Upper lobe of right lung (tissue), 1 donor: ENCODE measurements around the gene LAMC3. TPM values are rescaled to one million over a fixed set of nuclear protein-coding genes. Genes with fewer than 3 reads are reported as not detected.

Experiments used
- ATAC-seq: fragments of 200-7000 bp; cut with Tn5 transposase; one replicate; pipeline ENCODE4 v1.9.1; 2020; ENCODE audit warnings: mild to moderate bottlenecking, moderate library complexity
- DNase-seq: peaks from one replicate; pipeline ENCODE4 v3.0.0-alpha.2; 2020
- H3K27ac ChIP-seq: fragments of 200-600 bp; one replicate; pipeline ENCODE4 v1.8.0; 2022
- H3K27me3 ChIP-seq: fragments of 200-600 bp; one replicate; pipeline ENCODE4 v1.8.0; 2022; ENCODE audit warnings: mild to moderate bottlenecking
- H3K36me3 ChIP-seq: fragments of 200-600 bp; one replicate; pipeline ENCODE4 v1.8.0; 2022
- H3K4me1 ChIP-seq: fragments of 200-600 bp; one replicate; pipeline ENCODE4 v1.8.0; 2022
- H3K4me3 ChIP-seq: fragments of 200-600 bp; one replicate; pipeline ENCODE4 v1.8.0; 2022; ENCODE audit warnings: mild to moderate bottlenecking
- H3K9me3 ChIP-seq: fragments of 200-600 bp; one replicate; pipeline ENCODE4 v1.8.0; 2022
- intact Hi-C: fragments of 100-400 bp; cut with DNase I; formaldehyde crosslinking; loops from one replicate; pipeline ENCODE4 v1.11.0; 2022
- total RNA-seq: library from RNA; stranded (reverse); fragmentation: NEBNext Ultra II Directional; extraction: Animal tissue kit (Norgen Biotek cat#: 25700); gene quantifications from one replicate; pipeline ENCODE4 v1.2.1, GENCODE V29; 2021
- TF ChIP-seq, protein P1 (sequence below): fragments of 200-600 bp; IDR thresholded peaks from one replicate; pipeline ENCODE4 v1.8.0; 2022; ENCODE audit warnings: antibody characterized with exemption
- donor health status: DM: no; HTN: yes; CAD: no; lungs with severe emphysema.

Gene LAMC3
- total RNA-seq, 1 donor from 2014 or later: 28.5 TPM

DNA sequence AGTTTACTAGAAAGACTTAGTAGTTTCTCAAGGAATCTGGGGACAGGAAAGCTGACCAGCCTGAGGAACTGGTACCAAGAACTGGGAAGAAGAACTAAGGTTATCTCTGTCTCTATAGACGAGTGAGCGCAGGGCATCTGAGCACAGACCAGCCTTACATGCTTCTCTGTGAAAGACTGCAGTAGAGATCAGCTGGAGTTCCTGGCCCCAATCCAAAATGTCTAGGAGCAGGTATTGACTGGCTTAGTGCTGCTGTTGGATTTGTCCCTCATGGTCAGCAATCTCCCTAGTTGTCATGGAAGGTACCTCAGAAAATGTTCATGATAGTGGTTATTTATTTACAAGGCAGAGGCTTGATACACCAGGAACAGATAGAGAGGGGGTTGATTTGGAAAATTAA, 129.7 kb downstream of the LAMC3 start:
- DNase-seq (no peak), ATAC-seq (no peak)
- Histone ChIP-seq H3K36me3 (peaks cover 94% of the 10 kb centered on the region), H3K9me3 (no peaks in the 10 kb centered on the region), H3K4me1 (no peaks in the 10 kb centered on the region), H3K27me3 (no peaks in the 10 kb centered on the region), H3K4me3 (no peak overlapping the region), H3K27ac (no peak overlapping the region)
- intact Hi-C loops: no loop called here
- TF ChIP-seq, protein P1, sequence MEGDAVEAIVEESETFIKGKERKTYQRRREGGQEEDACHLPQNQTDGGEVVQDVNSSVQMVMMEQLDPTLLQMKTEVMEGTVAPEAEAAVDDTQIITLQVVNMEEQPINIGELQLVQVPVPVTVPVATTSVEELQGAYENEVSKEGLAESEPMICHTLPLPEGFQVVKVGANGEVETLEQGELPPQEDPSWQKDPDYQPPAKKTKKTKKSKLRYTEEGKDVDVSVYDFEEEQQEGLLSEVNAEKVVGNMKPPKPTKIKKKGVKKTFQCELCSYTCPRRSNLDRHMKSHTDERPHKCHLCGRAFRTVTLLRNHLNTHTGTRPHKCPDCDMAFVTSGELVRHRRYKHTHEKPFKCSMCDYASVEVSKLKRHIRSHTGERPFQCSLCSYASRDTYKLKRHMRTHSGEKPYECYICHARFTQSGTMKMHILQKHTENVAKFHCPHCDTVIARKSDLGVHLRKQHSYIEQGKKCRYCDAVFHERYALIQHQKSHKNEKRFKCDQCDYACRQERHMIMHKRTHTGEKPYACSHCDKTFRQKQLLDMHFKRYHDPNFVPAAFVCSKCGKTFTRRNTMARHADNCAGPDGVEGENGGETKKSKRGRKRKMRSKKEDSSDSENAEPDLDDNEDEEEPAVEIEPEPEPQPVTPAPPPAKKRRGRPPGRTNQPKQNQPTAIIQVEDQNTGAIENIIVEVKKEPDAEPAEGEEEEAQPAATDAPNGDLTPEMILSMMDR: no peak

GRCh38 chr9:131140112-131140511, 131.1 kb downstream of the LAMC3 start:
- ATAC-seq (no peak), DNase-seq (no peak)
- intact Hi-C loops: no loop called here
- TF ChIP-seq, protein P1: no peak
- Histone ChIP-seq H3K9me3 (no peaks in the 10 kb centered on the region), H3K4me1 (no peaks in the 10 kb centered on the region), H3K27me3 (no peaks in the 10 kb centered on the region), H3K36me3 (peaks cover 94% of the 10 kb centered on the region), H3K4me3 (no peak overlapping the region), H3K27ac (no peak overlapping the region)

DNA sequence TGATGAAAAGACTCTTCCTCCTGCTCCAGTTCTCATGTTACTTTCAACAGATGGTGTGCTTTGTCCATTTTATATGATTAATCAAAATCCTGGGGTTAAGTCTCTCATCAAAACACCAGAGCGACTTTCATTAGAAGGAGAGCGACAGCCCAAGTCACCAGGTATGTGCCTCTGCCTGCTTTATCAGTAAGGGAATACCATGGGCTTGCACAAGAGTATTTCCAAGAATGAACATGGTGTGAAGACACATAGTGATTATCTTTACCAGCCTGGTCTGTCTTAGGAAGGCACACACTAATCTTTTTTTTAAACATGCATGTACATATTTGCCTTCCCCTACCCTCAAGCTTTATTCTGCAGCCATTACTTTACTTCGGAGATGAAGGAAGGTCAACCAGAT, 131.6 kb downstream of the LAMC3 start:
- Histone ChIP-seq H3K4me1 (no peaks in the 10 kb centered on the region), H3K9me3 (no peaks in the 10 kb centered on the region), H3K27ac (no peak overlapping the region), H3K4me3 (no peak overlapping the region), H3K27me3 (no peaks in the 10 kb centered on the region), H3K36me3 (peaks cover 94% of the 10 kb centered on the region)
- TF ChIP-seq, protein P1: no peak
- DNase-seq (no peak), ATAC-seq (no peak)
- intact Hi-C loops: no loop called here

DNA sequence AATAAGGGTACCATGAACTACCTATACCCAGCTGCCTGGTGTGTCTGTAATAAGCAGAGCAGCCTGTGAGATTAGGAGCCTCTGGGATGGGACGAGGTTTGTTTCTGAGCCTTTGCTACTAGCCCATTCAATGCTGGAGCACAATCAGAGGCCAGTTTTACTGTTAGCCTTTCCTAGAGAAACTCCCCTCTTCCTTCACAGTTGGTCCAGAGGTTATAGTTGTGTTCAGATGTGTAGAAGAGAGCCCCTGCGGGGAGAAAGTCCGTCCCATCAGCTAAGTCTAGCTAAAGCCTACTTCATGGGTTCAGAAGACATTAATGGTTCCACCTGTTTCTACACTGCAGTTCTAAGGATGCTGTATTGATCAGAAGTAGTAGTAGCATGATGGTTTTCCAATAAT, 133.2 kb downstream of the LAMC3 start:
- Histone ChIP-seq H3K9me3 (no peaks in the 10 kb centered on the region), H3K27ac (no peak overlapping the region), H3K4me1 (no peaks in the 10 kb centered on the region), H3K4me3 (no peak overlapping the region), H3K36me3 (peaks cover 94% of the 10 kb centered on the region), H3K27me3 (no peaks in the 10 kb centered on the region)
- TF ChIP-seq, protein P1: no peak
- intact Hi-C loops: no loop called here
- DNase-seq (no peak), ATAC-seq (no peak)

Other genes with a start within 250 kb of the LAMC3 start
- 52.1 TPM for gene ABL1, start 173.9 kb upstream of the LAMC3 start, total RNA-seq
- gene QRFP, start 112.4 kb upstream of the LAMC3 start, total RNA-seq: not detected
- 2.7 TPM for gene FIBCD1, start 69.9 kb upstream of the LAMC3 start, total RNA-seq
- gene AIF1L, start 87.4 kb downstream of the LAMC3 start, total RNA-seq: 12.3 TPM
- 52.2 TPM for gene NUP214, start 116.4 kb downstream of the LAMC3 start, total RNA-seq